Hepatocyte (in vitro differentiated cells): ENCODE data around the gene PAPPA. TPM values are rescaled to one million over a fixed set of nuclear protein-coding genes. Genes with fewer than 3 reads are reported as not detected.

ENCODE experiments used
- DNase-seq: peaks from one replicate; pipeline ENCODE4 v3.0.0-alpha.2; 2016; ENCODE audit warnings: low spot score
- H2AFZ ChIP-seq: fragments of 200-600 bp; sonication (generic); 2 replicates; pipeline ENCODE4 v1.6.0; 2016; ENCODE audit warnings: antibody characterized with exemption, mild to moderate bottlenecking
- H3K27ac ChIP-seq: fragments of 200-600 bp; sonication (generic); 2 replicates; pipeline ENCODE4 v1.5.1; 2016; ENCODE audit warnings: mild to moderate bottlenecking
- H3K27me3 ChIP-seq: fragments of 200-600 bp; sonication (generic); 2 replicates; pipeline ENCODE4 v1.6.1; 2016
- H3K36me3 ChIP-seq: fragments of 200-600 bp; sonication (generic); replicated peaks from 2 replicates; pipeline ENCODE4 v1.5.1; 2016; ENCODE audit warnings: low read depth; ENCODE audit not compliant: insufficient read depth
- H3K4me1 ChIP-seq: fragments of 200-600 bp; sonication (generic); 2 replicates; pipeline ENCODE4 v1.5.1; 2016; ENCODE audit warnings: mild to moderate bottlenecking, moderate library complexity; ENCODE audit not compliant: insufficient read depth
- H3K4me2 ChIP-seq: fragments of 200-600 bp; sonication (generic); 2 replicates; pipeline ENCODE4 v1.6.0; 2016
- H3K4me3 ChIP-seq: fragments of 200-600 bp; sonication (generic); 2 replicates; pipeline ENCODE4 v1.5.1; 2016; ENCODE audit warnings: mild to moderate bottlenecking
- H3K79me2 ChIP-seq: fragments of 200-600 bp; sonication (generic); 2 replicates; pipeline ENCODE4 v1.6.0; 2017; ENCODE audit warnings: mild to moderate bottlenecking
- H3K9me2 ChIP-seq: fragments of 200-600 bp; sonication (generic); replicated peaks from 2 replicates; pipeline ENCODE4 v1.6.0; 2017; ENCODE audit warnings: mild to moderate bottlenecking; ENCODE audit not compliant: insufficient read depth
- H3K9me3 ChIP-seq: fragments of 200-600 bp; sonication (generic); 2 replicates; pipeline ENCODE4 v1.5.1; 2016; ENCODE audit warnings: low read depth, mild to moderate bottlenecking
- H4K20me1 ChIP-seq: fragments of 200-600 bp; sonication (generic); 2 replicates; pipeline ENCODE4 v1.6.0; 2016; ENCODE audit warnings: mild to moderate bottlenecking; ENCODE audit not compliant: insufficient read depth, poor library complexity, severe bottlenecking
- EZH2 ChIP-seq: fragments of 200-600 bp; sonication (generic); IDR thresholded peaks from 2 replicates; pipeline ENCODE4 v1.6.1; 2016; ENCODE audit warnings: antibody characterized with exemption, mild to moderate bottlenecking, borderline replicate concordance
- EZH2phosphoT487 ChIP-seq: fragments of 200-600 bp; sonication (generic); IDR thresholded peaks from one replicate; pipeline ENCODE4 v1.6.1; 2018; ENCODE audit warnings: antibody characterized with exemption, mild to moderate bottlenecking, low read depth, moderate library complexity; ENCODE audit not compliant: unreplicated experiment, severe bottlenecking
- WGBS: methylation state at CpG from one replicate; pipeline ENCODE4 v1.1.6; 2016; ENCODE audit warnings: low lambda C conversion rate; ENCODE audit errors: missing lambda C conversion rate; 5-methylcytosine and 5-hydroxymethylcytosine counted together
- polyA plus RNA-seq: library from polyadenylated mRNA; unstranded; fragments of >200 nt; fragmentation: Nextera tagmentation; extraction: Ambion mirVana; gene quantifications from 2 replicates; pipeline ENCODE4 v1.2.1, GENCODE V29; 2016
- total RNA-seq: library from RNA; depleted of rRNA; stranded (reverse); fragments of >200 nt; gene quantifications from 2 replicates; pipeline ENCODE4 v1.2.3, GENCODE V29; 2014
- TF ChIP-seq, protein P1 (sequence below): fragments of 200-600 bp; sonication (generic); IDR thresholded peaks from 2 replicates; pipeline ENCODE4 v1.5.1; 2016; ENCODE audit warnings: antibody characterized with exemption, mild to moderate bottlenecking; ENCODE audit not compliant: poor library complexity

Gene PAPPA
- total and polyA plus RNA-seq, 2 experiments from 2014 or later = 2.8 to 12.3 TPM

DNA sequence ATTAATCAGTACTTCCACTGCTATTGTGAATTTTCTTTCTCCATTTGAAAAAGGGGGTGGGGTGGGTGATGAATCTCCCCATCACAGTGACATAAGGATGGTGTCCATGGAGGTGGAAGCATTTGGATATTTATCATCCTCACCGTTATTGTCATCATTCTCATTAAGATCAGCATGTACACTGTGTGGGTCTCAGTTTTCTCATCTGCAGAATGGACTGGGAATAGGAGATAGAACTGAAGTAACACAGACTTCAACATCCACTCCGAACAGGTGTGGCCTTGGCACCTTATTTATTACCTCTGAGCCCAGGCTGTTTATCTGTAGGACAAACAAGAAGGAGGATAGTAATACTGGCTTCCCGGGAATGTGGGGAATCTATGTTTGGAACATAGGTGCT lies 165.9 kb downstream of the PAPPA start:
- no peak overlapping the region for H3K4me2 ChIP-seq
- no peaks in the 10 kb centered on the region for H3K36me3 ChIP-seq
- H3K9me2 ChIP-seq = no peaks in the 10 kb centered on the region
- H3K27ac ChIP-seq = no peak overlapping the region
- no peaks in the 10 kb centered on the region for H3K27me3 ChIP-seq
- H3K4me3 ChIP-seq = no peak overlapping the region
- no peaks in the 10 kb centered on the region for H4K20me1 ChIP-seq
- H3K4me1 ChIP-seq = peaks cover 30% of the 10 kb centered on the region
- DNase-seq = no peak
- no peak for TF ChIP-seq EZH2phosphoT487
- TF ChIP-seq EZH2 = no peak
- TF ChIP-seq, protein P1, sequence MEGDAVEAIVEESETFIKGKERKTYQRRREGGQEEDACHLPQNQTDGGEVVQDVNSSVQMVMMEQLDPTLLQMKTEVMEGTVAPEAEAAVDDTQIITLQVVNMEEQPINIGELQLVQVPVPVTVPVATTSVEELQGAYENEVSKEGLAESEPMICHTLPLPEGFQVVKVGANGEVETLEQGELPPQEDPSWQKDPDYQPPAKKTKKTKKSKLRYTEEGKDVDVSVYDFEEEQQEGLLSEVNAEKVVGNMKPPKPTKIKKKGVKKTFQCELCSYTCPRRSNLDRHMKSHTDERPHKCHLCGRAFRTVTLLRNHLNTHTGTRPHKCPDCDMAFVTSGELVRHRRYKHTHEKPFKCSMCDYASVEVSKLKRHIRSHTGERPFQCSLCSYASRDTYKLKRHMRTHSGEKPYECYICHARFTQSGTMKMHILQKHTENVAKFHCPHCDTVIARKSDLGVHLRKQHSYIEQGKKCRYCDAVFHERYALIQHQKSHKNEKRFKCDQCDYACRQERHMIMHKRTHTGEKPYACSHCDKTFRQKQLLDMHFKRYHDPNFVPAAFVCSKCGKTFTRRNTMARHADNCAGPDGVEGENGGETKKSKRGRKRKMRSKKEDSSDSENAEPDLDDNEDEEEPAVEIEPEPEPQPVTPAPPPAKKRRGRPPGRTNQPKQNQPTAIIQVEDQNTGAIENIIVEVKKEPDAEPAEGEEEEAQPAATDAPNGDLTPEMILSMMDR = no peak
- 72% methylated on average over 3 of the region's 3 CpGs for WGBS
- no peaks in the 10 kb centered on the region for H3K79me2 ChIP-seq
- no peak overlapping the region for H2AFZ ChIP-seq
- no peaks in the 10 kb centered on the region for H3K9me3 ChIP-seq

GRCh38 chr9:116320290-116320689 lies 166.7 kb downstream of the PAPPA start:
- WGBS = 35% methylated on average over 3 of the region's 3 CpGs
- no peaks in the 10 kb centered on the region for H3K27me3 ChIP-seq
- H3K4me3 ChIP-seq = no peak overlapping the region
- no peaks in the 10 kb centered on the region for H4K20me1 ChIP-seq
- H3K4me1 ChIP-seq = peaks cover 30% of the 10 kb centered on the region
- H3K4me2 ChIP-seq = no peak overlapping the region
- TF ChIP-seq, protein P1 = no peak
- no peak for TF ChIP-seq EZH2phosphoT487
- no peak for TF ChIP-seq EZH2
- H3K79me2 ChIP-seq = no peaks in the 10 kb centered on the region
- no peak for DNase-seq
- no peak overlapping the region for H3K27ac ChIP-seq
- H3K9me3 ChIP-seq = no peaks in the 10 kb centered on the region
- no peak overlapping the region for H2AFZ ChIP-seq
- H3K36me3 ChIP-seq = no peaks in the 10 kb centered on the region
- no peaks in the 10 kb centered on the region for H3K9me2 ChIP-seq

DNA sequence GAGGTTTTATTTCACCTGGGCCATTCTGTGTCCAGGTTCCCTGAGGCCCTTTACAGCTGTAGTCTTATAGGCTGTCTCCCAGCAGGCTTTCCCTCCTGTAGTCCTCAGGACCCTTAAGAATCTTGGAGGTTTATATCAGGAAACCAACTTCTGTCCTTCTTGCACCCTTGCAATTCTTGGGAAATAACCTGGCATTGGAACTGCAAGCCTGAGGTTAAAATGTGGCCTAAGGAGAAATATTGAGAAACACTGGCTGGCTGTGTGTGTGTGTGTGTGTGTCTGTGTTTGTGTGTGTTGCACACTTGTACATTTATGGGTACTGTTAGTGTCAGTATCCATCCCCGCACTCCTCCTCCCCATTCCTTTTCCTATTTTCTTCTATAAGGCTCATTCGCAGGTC lies 168.9 kb downstream of the PAPPA start:
- H3K4me1 ChIP-seq = peaks cover 33% of the 10 kb centered on the region
- no peaks in the 10 kb centered on the region for H3K9me3 ChIP-seq
- no peak overlapping the region for H3K4me3 ChIP-seq
- 60% methylated on average over 2 of the region's 2 CpGs for WGBS
- DNase-seq = no peak
- H2AFZ ChIP-seq = no peak overlapping the region
- H3K4me2 ChIP-seq = peak overlapping the region; percentile 47
- no peaks in the 10 kb centered on the region for H3K27me3 ChIP-seq
- no peaks in the 10 kb centered on the region for H4K20me1 ChIP-seq
- H3K36me3 ChIP-seq = no peaks in the 10 kb centered on the region
- no peaks in the 10 kb centered on the region for H3K9me2 ChIP-seq
- H3K79me2 ChIP-seq = no peaks in the 10 kb centered on the region
- TF ChIP-seq, protein P1 = no peak
- TF ChIP-seq EZH2 (no peak), EZH2phosphoT487 (no peak)
- H3K27ac ChIP-seq = peak overlapping the region; percentile 46

GRCh38 chr9:116323012-116323411 lies 169.4 kb downstream of the PAPPA start:
- Histone ChIP-seq H2AFZ (no peak overlapping the region), H3K9me2 (no peaks in the 10 kb centered on the region), H4K20me1 (no peaks in the 10 kb centered on the region), H3K4me3 (no peak overlapping the region), H3K9me3 (no peaks in the 10 kb centered on the region), H3K27me3 (no peaks in the 10 kb centered on the region), H3K79me2 (no peaks in the 10 kb centered on the region), H3K36me3 (no peaks in the 10 kb centered on the region), H3K27ac (peak overlapping the region; percentile 46), H3K4me2 (peak overlapping the region; percentile 47), H3K4me1 (peaks cover 36% of the 10 kb centered on the region)
- 28% methylated on average over 11 of the region's 11 CpGs for WGBS
- TF ChIP-seq, protein P1 = no peak
- TF ChIP-seq EZH2phosphoT487 (no peak), EZH2 (no peak)
- DNase-seq = peak; percentile 25
